Neural progenitor cell (in vitro differentiated cells): ENCODE measurements around the gene GLI2. TPM values are rescaled to one million over a fixed set of nuclear protein-coding genes. Genes with fewer than 3 reads are reported as not detected.

Experiments
- DNase-seq: peaks from one replicate; pipeline ENCODE4 v3.0.0-alpha.2; 2016; ENCODE audit warnings: low spot score
- H2AFZ ChIP-seq: fragments of 200-600 bp; sonication (generic); replicated peaks from 2 replicates; pipeline ENCODE4 v1.6.1; 2016; ENCODE audit warnings: antibody characterized with exemption
- H3F3A ChIP-seq: fragments of 200-600 bp; sonication (generic); 2 replicates; pipeline ENCODE4 v1.6.1; 2016; ENCODE audit warnings: antibody characterized with exemption, low read depth
- H3K27ac ChIP-seq: fragments of 200-600 bp; sonication (generic); 2 replicates; pipeline ENCODE4 v1.5.1; 2016; ENCODE audit warnings: mild to moderate bottlenecking
- H3K27me3 ChIP-seq: fragments of 200-600 bp; sonication (generic); 2 replicates; pipeline ENCODE4 v1.6.1; 2016; ENCODE audit warnings: mild to moderate bottlenecking, moderate library complexity
- H3K36me3 ChIP-seq: fragments of 200-600 bp; sonication (generic); 2 replicates; pipeline ENCODE4 v1.5.1; 2016
- H3K4me1 ChIP-seq: fragments of 200-600 bp; sonication (generic); 2 replicates; pipeline ENCODE4 v1.6.1; 2016; ENCODE audit warnings: mixed run types
- H3K4me2 ChIP-seq: fragments of 200-600 bp; sonication (generic); 2 replicates; pipeline ENCODE4 v1.6.1; 2016
- H3K4me3 ChIP-seq: fragments of 200-600 bp; sonication (generic); 2 replicates; pipeline ENCODE4 v1.5.1; 2016
- H3K79me2 ChIP-seq: fragments of 200-600 bp; sonication (generic); 2 replicates; pipeline ENCODE4 v1.6.1; 2016; ENCODE audit warnings: low read depth
- H3K9ac ChIP-seq: fragments of 200-600 bp; sonication (generic); 2 replicates; pipeline ENCODE4 v1.6.1; 2016
- H3K9me3 ChIP-seq: fragments of 200-600 bp; sonication (generic); 2 replicates; pipeline ENCODE4 v1.5.1; 2016; ENCODE audit warnings: low read depth
- H4K20me1 ChIP-seq: fragments of 200-600 bp; sonication (generic); 2 replicates; pipeline ENCODE4 v1.6.1; 2016; ENCODE audit warnings: low read depth
- H3K27ac Mint-ChIP-seq: 3 replicates; pipeline ENCODE4 v1.8.0; 2021; ENCODE audit warnings: mixed read lengths
- H3K27me3 Mint-ChIP-seq: 2 replicates; pipeline ENCODE4 v1.8.0; 2022; ENCODE audit warnings: low read depth, mild to moderate bottlenecking, inconsistent platforms, moderate library complexity, mixed read lengths; ENCODE audit not compliant: insufficient read depth
- H3K36me3 Mint-ChIP-seq: 3 replicates; pipeline ENCODE4 v1.8.0; 2021; ENCODE audit warnings: mixed read lengths
- H3K4me1 Mint-ChIP-seq: 3 replicates; pipeline ENCODE4 v1.8.0; 2021; ENCODE audit warnings: mixed read lengths
- H3K4me3 Mint-ChIP-seq: 3 replicates; pipeline ENCODE4 v1.8.0; 2021; ENCODE audit warnings: mild to moderate bottlenecking, moderate library complexity, mixed read lengths
- H3K9me3 Mint-ChIP-seq: 3 replicates; pipeline ENCODE4 v1.8.0; 2020; ENCODE audit warnings: mixed read lengths
- EZH2 ChIP-seq: fragments of 200-600 bp; sonication (generic); IDR thresholded peaks from 2 replicates; pipeline ENCODE4 v1.6.1; 2017; ENCODE audit warnings: antibody characterized with exemption, mild to moderate bottlenecking, moderate library complexity
- EZH2phosphoT487 ChIP-seq: fragments of 200-600 bp; sonication (generic); IDR thresholded peaks from 2 replicates; pipeline ENCODE4 v1.6.1; 2017; ENCODE audit warnings: antibody characterized with exemption
- total RNA-seq: library from RNA; depleted of rRNA; stranded (reverse); fragments of >200 nt; gene quantifications from 2 replicates; pipeline ENCODE4 v1.2.3, GENCODE V29; 2015; ENCODE audit warnings: low replicate concordance
- TF ChIP-seq, protein P1 (sequence below): fragments of 200-600 bp; sonication (generic); IDR thresholded peaks from 2 replicates; pipeline ENCODE4 v1.5.1; 2017; ENCODE audit warnings: antibody characterized with exemption, mild to moderate bottlenecking

Gene GLI2
- total RNA-seq, 1 donor from 2014 or later, result 9.4 TPM

DNA sequence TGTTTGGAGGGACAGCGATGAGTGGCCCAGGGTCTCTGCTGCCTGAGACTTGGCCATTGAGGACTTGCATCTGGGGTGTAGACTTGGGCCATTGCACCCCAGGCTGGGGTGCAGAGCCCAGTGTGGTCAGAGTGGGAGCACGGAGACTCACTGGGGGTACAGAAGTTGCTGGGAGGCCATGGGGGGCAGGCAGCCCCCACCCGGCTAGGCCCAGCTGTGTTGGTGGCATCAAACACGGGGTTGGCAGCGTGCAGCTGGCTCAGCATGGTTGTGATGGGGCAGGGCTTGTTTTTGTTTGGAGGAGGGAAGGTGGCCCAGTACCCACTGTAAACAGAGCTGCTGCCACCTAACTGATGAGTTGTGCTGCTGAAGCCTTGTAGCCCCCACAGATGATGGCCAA lies 42.1 kb downstream of the GLI2 start:
- no peak overlapping the region for H2AFZ ChIP-seq

DNA sequence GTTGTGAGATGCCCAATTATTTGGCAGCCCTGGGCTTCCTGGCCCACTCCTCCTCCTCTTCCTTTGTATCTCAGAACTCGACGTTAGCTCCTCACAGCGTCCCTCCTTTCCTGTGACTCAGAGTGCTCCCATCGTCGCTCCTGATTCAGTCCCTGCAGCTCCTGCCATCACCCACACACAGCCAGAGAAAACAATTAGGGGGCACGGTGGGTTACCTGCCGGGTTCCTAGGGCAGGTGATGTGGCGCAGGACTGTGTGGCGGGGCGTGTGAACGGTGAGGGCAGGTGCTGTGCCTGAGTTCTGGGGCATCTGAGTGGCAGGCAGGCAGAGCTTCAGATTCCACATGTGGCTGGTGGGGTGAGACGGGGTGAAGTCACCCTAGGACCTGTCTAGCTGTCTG lies 42.6 kb downstream of the GLI2 start:
- Histone ChIP-seq H3K79me2 (peaks cover 98% of the 10 kb centered on the region), H4K20me1 (peaks cover 100% of the 10 kb centered on the region), H2AFZ (no peak overlapping the region), H3F3A (peaks cover 6% of the 10 kb centered on the region), H3K27ac (no peak overlapping the region), H3K4me2 (no peak overlapping the region), H3K36me3 (no peaks in the 10 kb centered on the region), H3K4me1 (peaks cover 23% of the 10 kb centered on the region), H3K4me3 (no peak overlapping the region), H3K9ac (no peak overlapping the region), H3K9me3 (no peaks in the 10 kb centered on the region), H3K27me3 (no peaks in the 10 kb centered on the region)
- TF ChIP-seq EZH2 (no peak), EZH2phosphoT487 (no peak)
- TF ChIP-seq, protein P1, sequence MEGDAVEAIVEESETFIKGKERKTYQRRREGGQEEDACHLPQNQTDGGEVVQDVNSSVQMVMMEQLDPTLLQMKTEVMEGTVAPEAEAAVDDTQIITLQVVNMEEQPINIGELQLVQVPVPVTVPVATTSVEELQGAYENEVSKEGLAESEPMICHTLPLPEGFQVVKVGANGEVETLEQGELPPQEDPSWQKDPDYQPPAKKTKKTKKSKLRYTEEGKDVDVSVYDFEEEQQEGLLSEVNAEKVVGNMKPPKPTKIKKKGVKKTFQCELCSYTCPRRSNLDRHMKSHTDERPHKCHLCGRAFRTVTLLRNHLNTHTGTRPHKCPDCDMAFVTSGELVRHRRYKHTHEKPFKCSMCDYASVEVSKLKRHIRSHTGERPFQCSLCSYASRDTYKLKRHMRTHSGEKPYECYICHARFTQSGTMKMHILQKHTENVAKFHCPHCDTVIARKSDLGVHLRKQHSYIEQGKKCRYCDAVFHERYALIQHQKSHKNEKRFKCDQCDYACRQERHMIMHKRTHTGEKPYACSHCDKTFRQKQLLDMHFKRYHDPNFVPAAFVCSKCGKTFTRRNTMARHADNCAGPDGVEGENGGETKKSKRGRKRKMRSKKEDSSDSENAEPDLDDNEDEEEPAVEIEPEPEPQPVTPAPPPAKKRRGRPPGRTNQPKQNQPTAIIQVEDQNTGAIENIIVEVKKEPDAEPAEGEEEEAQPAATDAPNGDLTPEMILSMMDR, result no peak
- H3K27me3 Mint-ChIP-seq, result peaks cover 2% of the 10 kb centered on the region
- no peaks in the 10 kb centered on the region for H3K9me3 Mint-ChIP-seq
- H3K27ac Mint-ChIP-seq, result no peak overlapping the region
- peaks cover 55% of the 10 kb centered on the region for H3K4me1 Mint-ChIP-seq
- H3K4me3 Mint-ChIP-seq, result no peak overlapping the region
- peaks cover 2% of the 10 kb centered on the region for H3K36me3 Mint-ChIP-seq
- DNase-seq, result no peak

More for the DNA sequence above, 42.1 kb downstream of the GLI2 start:
- Histone ChIP-seq H3K4me1 (peaks cover 23% of the 10 kb centered on the region), H3K9ac (no peak overlapping the region), H3K79me2 (peaks cover 98% of the 10 kb centered on the region), H3K36me3 (no peaks in the 10 kb centered on the region), H3F3A (peaks cover 2% of the 10 kb centered on the region), H3K4me2 (no peak overlapping the region), H3K27me3 (no peaks in the 10 kb centered on the region), H3K27ac (no peak overlapping the region), H3K9me3 (no peaks in the 10 kb centered on the region), H3K4me3 (no peak overlapping the region), H4K20me1 (peaks cover 100% of the 10 kb centered on the region)
- H3K27me3 Mint-ChIP-seq, result peaks cover 2% of the 10 kb centered on the region
- H3K4me3 Mint-ChIP-seq, result no peak overlapping the region
- H3K36me3 Mint-ChIP-seq, result peaks cover 2% of the 10 kb centered on the region
- peaks cover 54% of the 10 kb centered on the region for H3K4me1 Mint-ChIP-seq
- TF ChIP-seq, protein P1, result no peak
- no peak for TF ChIP-seq EZH2phosphoT487
- no peak for TF ChIP-seq EZH2
- H3K9me3 Mint-ChIP-seq, result no peaks in the 10 kb centered on the region
- no peak for DNase-seq
- H3K27ac Mint-ChIP-seq, result no peak overlapping the region

DNA sequence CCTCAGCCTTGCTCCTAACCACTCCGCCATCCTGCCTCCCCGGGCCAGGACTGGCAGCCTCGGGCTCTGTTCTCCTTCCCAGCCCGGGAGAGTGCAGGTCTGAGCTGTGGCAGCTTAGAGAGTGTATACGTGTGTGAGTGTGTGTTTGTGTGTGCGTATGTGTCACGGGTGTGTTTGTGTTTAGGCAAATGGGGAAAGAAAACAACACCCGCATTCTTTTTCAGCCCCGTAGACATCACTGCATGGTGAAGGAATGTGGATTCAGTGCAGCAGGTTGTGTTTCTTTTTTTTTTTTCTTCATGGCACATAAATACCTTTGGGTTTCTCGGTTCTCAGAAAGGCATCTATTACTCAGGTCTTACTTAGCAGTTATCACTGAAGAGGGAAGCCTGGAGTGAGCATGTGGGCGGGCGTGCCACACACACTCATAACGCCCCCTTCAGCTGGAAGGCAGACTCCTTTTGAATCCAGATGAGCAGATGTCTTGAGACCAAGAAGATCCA lies 44.2 kb downstream of the GLI2 start:
- no peak overlapping the region for H3K4me2 ChIP-seq
- no peak overlapping the region for H3K9ac ChIP-seq
- no peaks in the 10 kb centered on the region for H3K9me3 ChIP-seq
- H3K9me3 Mint-ChIP-seq, result no peaks in the 10 kb centered on the region
- no peak for TF ChIP-seq EZH2
- TF ChIP-seq, protein P1, result peak; percentile 18
- no peaks in the 10 kb centered on the region for H3K36me3 ChIP-seq
- DNase-seq, result peak; percentile 38
- no peak overlapping the region for H3K4me3 Mint-ChIP-seq
- H3K27me3 ChIP-seq, result no peaks in the 10 kb centered on the region
- H3K4me3 ChIP-seq, result no peak overlapping the region
- H3K27ac Mint-ChIP-seq, result peak overlapping the region; percentile 91
- no peak overlapping the region for H3K27ac ChIP-seq
- peaks cover 2% of the 10 kb centered on the region for H3K36me3 Mint-ChIP-seq
- no peak overlapping the region for H2AFZ ChIP-seq
- peaks cover 100% of the 10 kb centered on the region for H4K20me1 ChIP-seq
- peaks cover 13% of the 10 kb centered on the region for H3F3A ChIP-seq
- peaks cover 99% of the 10 kb centered on the region for H3K79me2 ChIP-seq
- peaks cover 2% of the 10 kb centered on the region for H3K27me3 Mint-ChIP-seq
- peaks cover 62% of the 10 kb centered on the region for H3K4me1 Mint-ChIP-seq
- H3K4me1 ChIP-seq, result peaks cover 33% of the 10 kb centered on the region
